Epithelial cell of proximal tubule (primary cell): ENCODE results near the gene TTLL11. TPM values are rescaled to one million over a fixed set of nuclear protein-coding genes. Genes with fewer than 3 reads are reported as not detected.

ENCODE experiments used
- DNase-seq: peaks from one replicate; pipeline ENCODE4 v3.0.0-alpha.2; 2011; ENCODE audit warnings: low read depth
- H3K4me3 ChIP-seq: 2 replicates; pipeline ENCODE4 v1.5.1; 2011; ENCODE audit warnings: low read depth, mild to moderate bottlenecking, low read length
- CTCF ChIP-seq: conservative IDR thresholded peaks from 2 replicates; pipeline ENCODE4 v1.5.1; 2012; ENCODE audit warnings: low read depth, mild to moderate bottlenecking, low read length
- total RNA-seq: library from RNA; depleted of rRNA; stranded (reverse); fragments of >200 nt; gene quantifications from 2 replicates; pipeline ENCODE4 v1.2.3, GENCODE V29; 2015

The TTLL11 gene
- total RNA-seq, 1 donor from 2014 or later = 0.75 TPM

- TF ChIP-seq CTCF = no peak
- H3K4me3 ChIP-seq = no peak overlapping the region
- DNase-seq = no peak
Measured at GRCh38 chr9:121858788-121859187, 234.3 kb downstream of the TTLL11 start.

GRCh38 chr9:121857928-121858327 is 235.2 kb downstream of the TTLL11 start:
- TF ChIP-seq CTCF = no peak
- no peak for DNase-seq
- no peak overlapping the region for H3K4me3 ChIP-seq

- no peak for DNase-seq
- TF ChIP-seq CTCF = no peak
- no peak overlapping the region for H3K4me3 ChIP-seq
Measured at GRCh38 chr9:121855476-121855875, 237.6 kb downstream of the TTLL11 start.

GRCh38 chr9:121853617-121854395 is 239.3 kb downstream of the TTLL11 start:
- DNase-seq = no peak
- no peak overlapping the region for H3K4me3 ChIP-seq
- no peak for TF ChIP-seq CTCF

GRCh38 chr9:121852651-121853616 is 240.2 kb downstream of the TTLL11 start:
- TF ChIP-seq CTCF = no peak
- no peak for DNase-seq
- no peak overlapping the region for H3K4me3 ChIP-seq

GRCh38 chr9:121852241-121852640 is 240.9 kb downstream of the TTLL11 start:
- TF ChIP-seq CTCF = no peak
- no peak overlapping the region for H3K4me3 ChIP-seq
- no peak for DNase-seq
